Testis (tissue), 3 donors: ENCODE measurements around the gene HGFAC. TPM values are rescaled to one million over a fixed set of nuclear protein-coding genes. Genes with fewer than 3 reads are reported as not detected.

Experiments used
- DNase-seq: peaks from one replicate; pipeline ENCODE4 v3.0.0-alpha.2; 2019
- H3K27ac ChIP-seq, 2 donors: fragments of 200-600 bp; sonication (generic); one replicate each; pipeline ENCODE4 v1.5.1; 2019
- H3K27me3 ChIP-seq: fragments of 200-600 bp; sonication (generic); one replicate; pipeline ENCODE4 v1.5.1; 2019
- H3K36me3 ChIP-seq: fragments of 200-600 bp; sonication (generic); one replicate; pipeline ENCODE4 v1.5.1; 2017; ENCODE audit warnings: low read depth; ENCODE audit errors: missing control alignments
- H3K4me1 ChIP-seq: fragments of 200-600 bp; sonication (generic); one replicate; pipeline ENCODE4 v1.5.1; 2019
- H3K4me3 ChIP-seq, 2 donors: fragments of 200-600 bp; sonication (generic); one replicate each; pipeline ENCODE4 v1.5.1; 2017 to 2019
- H3K9me3 ChIP-seq: fragments of 200-600 bp; sonication (generic); one replicate; pipeline ENCODE4 v1.5.1; 2017
- CTCF ChIP-seq, 3 experiments: fragments of 450-650 bp in 2 of 3; fragments of 200-600 bp in 1 of 3; sonication (generic) in 1 of 3; IDR thresholded peaks; one replicate each; pipeline ENCODE4 v1.5.1; 2016 to 2019; ENCODE audit warnings: antibody characterized with exemption in 3 of 3, mild to moderate bottlenecking in 2 of 3, moderate library complexity in 1 of 3
- POLR2A ChIP-seq: fragments of 450-650 bp; IDR thresholded peaks from one replicate; pipeline ENCODE4 v1.6.1; 2017; ENCODE audit warnings: antibody characterized with exemption, mild to moderate bottlenecking, moderate library complexity
- WGBS, 2 donors: methylation state at CpG; one replicate each; pipeline ENCODE4 v1.1.5; 2018; 5-methylcytosine and 5-hydroxymethylcytosine counted together
- intact Hi-C: fragments of 100-400 bp; cut with DNase I; formaldehyde crosslinking; loops from one replicate; pipeline ENCODE4 v1.15.1; 2023; ENCODE audit warnings: low total_unique reads
- polyA plus RNA-seq: library from polyadenylated mRNA; stranded (reverse); fragments of 350-450 nt; fragmentation: Illumina TruSeq; extraction: RNeasy Lipid Tissue Mini Kit (QIAGEN cat#74804); gene quantifications from one replicate; pipeline ENCODE4 v1.2.3, GENCODE V29; 2014; ENCODE audit warnings: low read depth, low replicate concordance; ENCODE audit not compliant: insufficient read depth
- total RNA-seq, 2 donors: library from RNA; depleted of rRNA; stranded (reverse); fragments of >200 nt; gene quantifications; one replicate each; pipeline ENCODE4 v1.2.3, GENCODE V29; 2016

HGFAC gene
- total and polyA plus RNA-seq, 3 donors from 2014 or later, result 15.5 to 72.3 (median 16.8) TPM

- intact Hi-C loops, result no loop called here
- Histone ChIP-seq H3K27ac (no peak overlapping the region), H3K27me3 (no peaks in the 10 kb centered on the region), H3K4me3 (no peak overlapping the region), H3K9me3 (no peaks in the 10 kb centered on the region), H3K4me1 (peaks cover 3% of the 10 kb centered on the region), H3K36me3 (no peaks in the 10 kb centered on the region)
- TF ChIP-seq POLR2A (no peak), CTCF (IDR thresholded peaks at IDR 0.05) (no peak)
- DNase-seq, result no peak
- 82 to 88% methylated on average over 10 to 16 of the region's 16 CpGs for WGBS, 2 donors
Observed at GRCh38 chr4:3434881-3435685, 6.7 kb upstream of the HGFAC start.

- Histone ChIP-seq H3K4me3 (no peak overlapping the region), H3K27ac (no peak overlapping the region), H3K36me3 (no peaks in the 10 kb centered on the region), H3K9me3 (no peaks in the 10 kb centered on the region), H3K27me3 (no peaks in the 10 kb centered on the region), H3K4me1 (peaks cover 3% of the 10 kb centered on the region)
- no peak for DNase-seq
- intact Hi-C loops, result no loop called here
- TF ChIP-seq POLR2A, result no peak
- no peak for TF ChIP-seq CTCF (IDR thresholded peaks at IDR 0.05)
- WGBS, 2 donors, result 70 to 71% methylated on average over 4 of the region's 4 CpGs
Observed at GRCh38 chr4:3435686-3435956, 6.1 kb upstream of the HGFAC start.

GRCh38 chr4:3436048-3436797 lies 5.5 kb upstream of the HGFAC start:
- 92% methylated on average over 19 to 22 of the region's 22 CpGs for WGBS, 2 donors
- peaks cover 3% of the 10 kb centered on the region for H3K4me1 ChIP-seq
- no peaks in the 10 kb centered on the region for H3K27me3 ChIP-seq
- H3K36me3 ChIP-seq, result no peaks in the 10 kb centered on the region
- TF ChIP-seq CTCF (IDR thresholded peaks at IDR 0.05) (no peak), POLR2A (no peak)
- H3K27ac ChIP-seq, result no peak overlapping the region
- intact Hi-C loops, result no loop called here
- no peak for DNase-seq
- H3K9me3 ChIP-seq, result no peaks in the 10 kb centered on the region
- no peak overlapping the region for H3K4me3 ChIP-seq

- H3K4me3 ChIP-seq, result no peak overlapping the region
- no peaks in the 10 kb centered on the region for H3K36me3 ChIP-seq
- H3K27ac ChIP-seq, result no peak overlapping the region
- intact Hi-C loops, result no loop called here
- peaks cover 3% of the 10 kb centered on the region for H3K4me1 ChIP-seq
- H3K9me3 ChIP-seq, result no peaks in the 10 kb centered on the region
- 89 to 100% methylated on average over 1 to 19 of the region's 19 CpGs for WGBS, 2 donors
- DNase-seq, result no peak
- no peaks in the 10 kb centered on the region for H3K27me3 ChIP-seq
- TF ChIP-seq CTCF (IDR thresholded peaks at IDR 0.05), result no peak
- TF ChIP-seq POLR2A, result no peak
Observed at GRCh38 chr4:3436798-3437581, 4.8 kb upstream of the HGFAC start.
